GM12878 (cell line): ENCODE measurements around the gene EXOC4. TPM values are rescaled to one million over a fixed set of nuclear protein-coding genes. Genes with fewer than 3 reads are reported as not detected.
A peak's percentile ranks its signal among the peaks of the same experiment; 100 is the strongest.

Experiments
- ATAC-seq: fragments of 200-7000 bp; cut with Tn5 transposase; 3 replicates; pipeline ENCODE4 v1.9.1; 2020; ENCODE audit warnings: mild to moderate bottlenecking, moderate library complexity
- BruUV-seq: library from RNA; stranded (reverse); fragments of 400-500 nt; replicated peaks from 2 replicates; lab custom pipeline; 2021; lab: Mats Ljungman, UMichigan
- CTCF ChIA-PET: fragments of 300-600 bp; sonication (Branson Sonifier 250); formaldehyde crosslinking; extraction: SDS; loops from one replicate; lab custom pipeline; 2021; ENCODE audit warnings: inconsistent platforms; lab: Yijun Ruan, JAX
- POLR2A ChIA-PET: fragments of 350-600 bp; formaldehyde crosslinking; extraction: SDS; loops from one replicate; lab custom pipeline; 2021; ENCODE audit warnings: inconsistent platforms; lab: Charles Lee
- RAD21 ChIA-PET: fragments of 300-600 bp; sonication (Branson Sonifier 250); formaldehyde crosslinking; loops from one replicate; lab custom pipeline; 2023; ENCODE audit warnings: antibody characterized with exemption; ENCODE audit not compliant: unreplicated experiment; lab: Charles Lee
- SMC1A ChIA-PET: fragments of 300-600 bp; sonication (Branson Sonifier 250); formaldehyde crosslinking; loops from one replicate; lab custom pipeline; 2023; ENCODE audit not compliant: unreplicated experiment, uncharacterized antibody; lab: Charles Lee
- DNase-seq: peaks from one replicate; pipeline ENCODE4 v3.0.0-alpha.2; 2011; ENCODE audit warnings: low read depth, low spot score
- FAIRE-seq: peaks from 3 replicates; lab custom pipeline; 2011; peaks lifted over from hg19 to GRCh38; lab: Jason Lieb, UNC
- H2AFZ ChIP-seq: 2 replicates; pipeline ENCODE4 v1.6.0; 2011; ENCODE audit warnings: low read depth, low read length, control low read depth; ENCODE audit not compliant: control insufficient read depth
- H3K27ac ChIP-seq: 2 replicates; pipeline ENCODE4 v1.5.1; 2011; ENCODE audit warnings: control low read depth; ENCODE audit not compliant: control insufficient read depth, insufficient read depth
- H3K27me3 ChIP-seq, 2 experiments: replicated peaks in 1 of 2; 2 replicates each; pipeline versions ENCODE4 v1.6.0 to v1.6.1; 2011; ENCODE audit warnings: low read length in 1 of 2; ENCODE audit not compliant: control insufficient read depth in 2 of 2, insufficient read depth in 2 of 2
- H3K36me3 ChIP-seq, 2 experiments: 2 replicates each; pipeline ENCODE4 v1.5.1; 2011; ENCODE audit warnings: low read length in 1 of 2; ENCODE audit not compliant: control insufficient read depth in 2 of 2, insufficient read depth in 2 of 2
- H3K4me1 ChIP-seq: 2 replicates; pipeline ENCODE4 v1.6.1; 2011; ENCODE audit warnings: mild to moderate bottlenecking, low read length, moderate library complexity, mixed read lengths; ENCODE audit not compliant: control insufficient read depth, insufficient read depth
- H3K4me2 ChIP-seq: 2 replicates; pipeline ENCODE4 v1.6.0; 2011; ENCODE audit warnings: control low read depth; ENCODE audit not compliant: control insufficient read depth, insufficient read depth
- H3K4me3 ChIP-seq: fragments of 200-600 bp; sonication (generic); 2 replicates; pipeline ENCODE4 v1.5.1; 2016
- H3K79me2 ChIP-seq: 2 replicates; pipeline ENCODE4 v1.6.0; 2011; ENCODE audit warnings: low read length; ENCODE audit not compliant: control insufficient read depth, insufficient read depth
- H3K9ac ChIP-seq: 2 replicates; pipeline ENCODE4 v1.8.0; 2011; ENCODE audit warnings: low read length, control low read depth, mixed read lengths; ENCODE audit not compliant: control insufficient read depth, insufficient read depth
- H3K9me3 ChIP-seq: replicated peaks from 3 replicates; pipeline ENCODE4 v1.5.1; 2011; ENCODE audit warnings: mild to moderate bottlenecking, low read length; ENCODE audit not compliant: control insufficient read depth, insufficient read depth
- H4K20me1 ChIP-seq: 2 replicates; pipeline ENCODE4 v1.6.0; 2011; ENCODE audit not compliant: control insufficient read depth, insufficient read depth
- HDGF ChIP-seq: fragments of 450-650 bp; IDR thresholded peaks from 2 replicates; pipeline ENCODE4 v1.6.1; 2016; ENCODE audit warnings: antibody characterized with exemption
- TCF12 ChIP-seq: IDR thresholded peaks from 2 replicates; pipeline ENCODE4 v1.6.1; 2011; ENCODE audit warnings: low read depth, mild to moderate bottlenecking, low read length
- WGBS: methylation state at CpG from one replicate; pipeline ENCODE4 v1.1.6; 2016; ENCODE audit warnings: low lambda C conversion rate; ENCODE audit not compliant: insufficient replicate concordance, insufficient coverage; ENCODE audit errors: missing lambda C conversion rate; 5-methylcytosine and 5-hydroxymethylcytosine counted together
- in situ Hi-C: fragments of 300-500 bp; cut with MboI; formaldehyde crosslinking; loops from 9 replicates; pipeline ENCODE4 v1.14.3; 2018; ENCODE audit warnings: mixed read lengths
- intact Hi-C: fragments of 100-400 bp; cut with micrococcal nuclease; formaldehyde crosslinking; loops from one replicate; pipeline ENCODE4 v1.14.2; 2022; ENCODE audit not compliant: unreplicated experiment
- polyA plus RNA-seq, 11 experiments: library from polyadenylated mRNA; depleted of rRNA in 4 of 11; unstranded in 6 of 11; stranded (reverse) in 5 of 11; fragments of >200 nt; fragmentation: Nextera tagmentation in 4 of 11; fragmentation: Illumina TruSeq in 1 of 11; extraction: Ambion mirVana in 4 of 11; extraction: Trizol in 1 of 11; gene quantifications; 1 replicate in 1 of 11; 2 replicates in 10 of 11; pipeline versions ENCODE4 v1.2.1 to v1.2.3, GENCODE V29; 2011 to 2016; ENCODE audit warnings: inconsistent platforms in 2 of 11, missing spikeins in 2 of 11, low read depth in 1 of 11
- total RNA-seq, 4 experiments: library from RNA; depleted of rRNA in 3 of 4; stranded (reverse); fragments of >200 nt in 3 of 4; fragmentation: Illumina TruSeq in 1 of 4; extraction: Trizol in 1 of 4; gene quantifications; 2 replicates each; pipeline versions ENCODE4 v1.2.1 to v1.2.3, GENCODE V29; 2013 to 2021
- TF ChIP-seq, protein P1 (sequence below): IDR thresholded peaks from 2 replicates; pipeline ENCODE4 v1.6.1; 2012; ENCODE audit warnings: low read length, inconsistent platforms
- TF ChIP-seq, protein P2 (sequence below), 3 experiments: IDR thresholded peaks in 2 of 3; conservative IDR thresholded peaks in 1 of 3; 2 replicates each; pipeline ENCODE4 v1.5.1; 2011; ENCODE audit warnings: low read depth in 3 of 3, low read length in 3 of 3, mild to moderate bottlenecking in 3 of 3, control low read depth in 2 of 3, moderate library complexity in 2 of 3, inconsistent platforms in 1 of 3, mixed read lengths in 1 of 3; ENCODE audit not compliant: control insufficient read depth in 2 of 3, insufficient read depth in 1 of 3; ENCODE audit errors: extremely low read depth in 1 of 3

The EXOC4 gene
- total and polyA plus RNA-seq, 10 of the 15 experiments (the other 5 are each of a cell fraction or from before 2014, with no cell fraction given), result 13.2 to 44.5 (median 29.6) TPM

DNA sequence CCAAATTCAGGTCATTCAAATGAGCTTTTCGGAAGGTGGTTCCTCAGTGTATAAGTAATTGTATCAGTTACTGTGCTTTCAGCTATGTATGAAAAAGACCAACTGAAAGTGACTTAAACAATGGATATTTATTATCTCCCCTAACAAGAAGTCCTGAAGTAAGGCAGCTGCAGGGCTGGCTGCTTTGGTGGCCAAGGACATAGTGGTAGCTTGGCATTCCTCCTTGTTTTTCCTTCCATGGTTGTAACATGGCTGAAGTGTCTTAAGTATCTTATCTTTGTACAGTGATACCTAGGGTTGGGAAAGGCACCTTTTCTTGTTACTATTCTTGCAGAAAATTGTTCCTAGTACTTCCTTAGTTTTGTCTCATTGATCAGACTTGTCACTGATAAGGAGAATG lies 21.4 kb downstream of the EXOC4 start (continued):
- TF ChIP-seq, protein P1, sequence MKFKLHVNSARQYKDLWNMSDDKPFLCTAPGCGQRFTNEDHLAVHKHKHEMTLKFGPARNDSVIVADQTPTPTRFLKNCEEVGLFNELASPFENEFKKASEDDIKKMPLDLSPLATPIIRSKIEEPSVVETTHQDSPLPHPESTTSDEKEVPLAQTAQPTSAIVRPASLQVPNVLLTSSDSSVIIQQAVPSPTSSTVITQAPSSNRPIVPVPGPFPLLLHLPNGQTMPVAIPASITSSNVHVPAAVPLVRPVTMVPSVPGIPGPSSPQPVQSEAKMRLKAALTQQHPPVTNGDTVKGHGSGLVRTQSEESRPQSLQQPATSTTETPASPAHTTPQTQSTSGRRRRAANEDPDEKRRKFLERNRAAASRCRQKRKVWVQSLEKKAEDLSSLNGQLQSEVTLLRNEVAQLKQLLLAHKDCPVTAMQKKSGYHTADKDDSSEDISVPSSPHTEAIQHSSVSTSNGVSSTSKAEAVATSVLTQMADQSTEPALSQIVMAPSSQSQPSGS, result no peak
- no peak for TF ChIP-seq TCF12

DNA sequence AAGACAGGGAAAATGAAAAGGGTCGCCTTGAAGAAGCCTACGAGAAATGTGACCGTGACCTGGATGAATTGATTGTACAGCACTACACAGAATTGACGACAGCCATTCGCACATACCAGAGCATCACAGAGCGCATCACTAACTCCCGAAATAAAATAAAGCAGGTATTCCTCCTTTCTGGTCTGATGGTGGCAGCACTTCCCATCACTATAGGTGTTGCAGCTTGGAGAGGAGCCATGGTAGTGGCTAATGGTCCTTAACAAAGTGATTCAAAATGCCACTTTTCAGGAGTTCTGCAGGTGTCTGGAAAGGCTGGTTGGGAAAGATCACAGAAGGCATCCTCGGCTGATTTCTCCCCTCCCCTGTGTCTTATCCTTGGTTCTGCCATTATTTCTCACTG lies 22.1 kb downstream of the EXOC4 start:
- 99% methylated on average over 8 of the region's 8 CpGs for WGBS
- no peaks in the 10 kb centered on the region; the same call in 1 of the 2 replicates for H3K79me2 ChIP-seq
- no TSS peak for BruUV-seq
- no peak overlapping the region for H3K4me2 ChIP-seq
- ChIA-PET POLR2A (no interaction called here), SMC1A (no interaction called here), RAD21 (interaction anchor here (1.6 to 1.8 kb wide), 2 partner anchors 158 to 580 kb away, joined by 3 to 4 read pairs; no protein-coding TSS in a partner anchor), CTCF (interaction anchor here (0.9 to 1.0 kb wide), 2 partner anchors 159 to 580 kb away, joined by 4 to 5 read pairs; no protein-coding TSS in a partner anchor)
- no peak overlapping the region for H2AFZ ChIP-seq
- no peaks in the 10 kb centered on the region; the same call in 2 of the 3 replicates for H3K9me3 ChIP-seq
- no peak overlapping the region for H3K27ac ChIP-seq
- H3K9ac ChIP-seq, result no peak overlapping the region
- intact Hi-C loops (no loop called here), in situ Hi-C loops (no loop called here)
- no peak for FAIRE-seq
- no peaks in the 10 kb centered on the region for H4K20me1 ChIP-seq
- H3K27me3 ChIP-seq, result no peaks in the 10 kb centered on the region
- no peaks in the 10 kb centered on the region for H3K4me1 ChIP-seq
- TF ChIP-seq HDGF, result no peak
- TF ChIP-seq, protein P2, sequence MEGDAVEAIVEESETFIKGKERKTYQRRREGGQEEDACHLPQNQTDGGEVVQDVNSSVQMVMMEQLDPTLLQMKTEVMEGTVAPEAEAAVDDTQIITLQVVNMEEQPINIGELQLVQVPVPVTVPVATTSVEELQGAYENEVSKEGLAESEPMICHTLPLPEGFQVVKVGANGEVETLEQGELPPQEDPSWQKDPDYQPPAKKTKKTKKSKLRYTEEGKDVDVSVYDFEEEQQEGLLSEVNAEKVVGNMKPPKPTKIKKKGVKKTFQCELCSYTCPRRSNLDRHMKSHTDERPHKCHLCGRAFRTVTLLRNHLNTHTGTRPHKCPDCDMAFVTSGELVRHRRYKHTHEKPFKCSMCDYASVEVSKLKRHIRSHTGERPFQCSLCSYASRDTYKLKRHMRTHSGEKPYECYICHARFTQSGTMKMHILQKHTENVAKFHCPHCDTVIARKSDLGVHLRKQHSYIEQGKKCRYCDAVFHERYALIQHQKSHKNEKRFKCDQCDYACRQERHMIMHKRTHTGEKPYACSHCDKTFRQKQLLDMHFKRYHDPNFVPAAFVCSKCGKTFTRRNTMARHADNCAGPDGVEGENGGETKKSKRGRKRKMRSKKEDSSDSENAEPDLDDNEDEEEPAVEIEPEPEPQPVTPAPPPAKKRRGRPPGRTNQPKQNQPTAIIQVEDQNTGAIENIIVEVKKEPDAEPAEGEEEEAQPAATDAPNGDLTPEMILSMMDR (IDR thresholded peaks at IDR 0.05 in 2 of 3, conservative IDR thresholded peaks at IDR 0.05 in 1 of 3; ENCODE audit: control insufficient read depth in 2 of 3, extremely low read depth in 1 of 3, insufficient read depth in 1 of 3, low read depth in 3 of 3, low read length in 3 of 3), result peak in 1 of 3 experiments; percentile 17; a peak in 1 of 6 replicates
- no peak for ATAC-seq
- peaks cover 0 to 11% of the 10 kb centered on the region in 2 experiments; a peak in 3 of 4 replicates for H3K36me3 ChIP-seq
- DNase-seq, result no peak
- H3K4me3 ChIP-seq, result no peak overlapping the region
